Measurements from ENCODE around the gene MORF4L1.
"Not testable (repeated sequence)": the region's sequence is repeated elsewhere in the genome, so short reads cannot be mapped to it uniquely, and the experiment has no call there.

Gene MORF4L1

GRCh38 chr15:78859971-78860719 lies 12.5 kb upstream of the MORF4L1 start:
- peak; percentile 87 for DNase-seq

- DNase-seq = not testable (repeated sequence)
These were observed 7.1 kb upstream of the MORF4L1 start for GRCh38 chr15:78865585-78865984.

- not testable (repeated sequence) for DNase-seq
These were observed 6.7 kb upstream of the MORF4L1 start for GRCh38 chr15:78866031-78866430.

- DNase-seq = no peak
These were observed 5.9 kb upstream of the MORF4L1 start for GRCh38 chr15:78866803-78867202.

- DNase-seq = no peak
These were observed 4.3 kb upstream of the MORF4L1 start for GRCh38 chr15:78868366-78868765.

GRCh38 chr15:78871483-78872127 lies 1.1 kb upstream of the MORF4L1 start:
- DNase-seq = not testable (repeated sequence)

- peak; percentile 94 for DNase-seq
These were observed 492 bp downstream of the MORF4L1 start for GRCh38 chr15:78872972-78873792.

- DNase-seq = peak; percentile 47
These were observed 1.4 kb downstream of the MORF4L1 start for GRCh38 chr15:78873793-78874765.

GRCh38 chr15:78875107-78875914 lies 2.6 kb downstream of the MORF4L1 start:
- DNase-seq = peak; percentile 31

- not testable (repeated sequence) for DNase-seq
These were observed 4.3 kb downstream of the MORF4L1 start for GRCh38 chr15:78876954-78877353.

GRCh38 chr15:78878356-78878755 lies 5.7 kb downstream of the MORF4L1 start:
- no peak for DNase-seq

GRCh38 chr15:78879517-78880241 lies 7.0 kb downstream of the MORF4L1 start:
- DNase-seq = no peak

- DNase-seq = no peak
These were observed 7.5 kb downstream of the MORF4L1 start for GRCh38 chr15:78880242-78880533.

GRCh38 chr15:78880813-78881212 lies 8.1 kb downstream of the MORF4L1 start:
- DNase-seq = no peak

GRCh38 chr15:78881681-78882080 lies 9.0 kb downstream of the MORF4L1 start:
- DNase-seq = no peak

- no peak for DNase-seq
These were observed 16.3 kb downstream of the MORF4L1 start for GRCh38 chr15:78889000-78889399.

GRCh38 chr15:78893538-78893937 lies 20.8 kb downstream of the MORF4L1 start:
- no peak for DNase-seq

- no peak for DNase-seq
These were observed 22.8 kb downstream of the MORF4L1 start for GRCh38 chr15:78895471-78895870.

GRCh38 chr15:78898540-78898939 lies 25.9 kb downstream of the MORF4L1 start:
- DNase-seq = no peak

GRCh38 chr15:78900819-78901533 lies 28.3 kb downstream of the MORF4L1 start:
- DNase-seq = not testable (repeated sequence)
